HG02852 (cell line): Measurements from ENCODE around the gene TNFAIP2.

Experiments used
- ATAC-seq: cut with Tn5 transposase; IDR thresholded peaks from one replicate; pipeline ENCODE4 v1.9.1; 2021; ENCODE audit warnings: mild to moderate bottlenecking, moderate library complexity; ENCODE audit not compliant: unreplicated experiment

TNFAIP2 gene, protein sequence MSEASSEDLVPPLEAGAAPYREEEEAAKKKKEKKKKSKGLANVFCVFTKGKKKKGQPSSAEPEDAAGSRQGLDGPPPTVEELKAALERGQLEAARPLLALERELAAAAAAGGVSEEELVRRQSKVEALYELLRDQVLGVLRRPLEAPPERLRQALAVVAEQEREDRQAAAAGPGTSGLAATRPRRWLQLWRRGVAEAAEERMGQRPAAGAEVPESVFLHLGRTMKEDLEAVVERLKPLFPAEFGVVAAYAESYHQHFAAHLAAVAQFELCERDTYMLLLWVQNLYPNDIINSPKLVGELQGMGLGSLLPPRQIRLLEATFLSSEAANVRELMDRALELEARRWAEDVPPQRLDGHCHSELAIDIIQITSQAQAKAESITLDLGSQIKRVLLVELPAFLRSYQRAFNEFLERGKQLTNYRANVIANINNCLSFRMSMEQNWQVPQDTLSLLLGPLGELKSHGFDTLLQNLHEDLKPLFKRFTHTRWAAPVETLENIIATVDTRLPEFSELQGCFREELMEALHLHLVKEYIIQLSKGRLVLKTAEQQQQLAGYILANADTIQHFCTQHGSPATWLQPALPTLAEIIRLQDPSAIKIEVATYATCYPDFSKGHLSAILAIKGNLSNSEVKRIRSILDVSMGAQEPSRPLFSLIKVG

DNA sequence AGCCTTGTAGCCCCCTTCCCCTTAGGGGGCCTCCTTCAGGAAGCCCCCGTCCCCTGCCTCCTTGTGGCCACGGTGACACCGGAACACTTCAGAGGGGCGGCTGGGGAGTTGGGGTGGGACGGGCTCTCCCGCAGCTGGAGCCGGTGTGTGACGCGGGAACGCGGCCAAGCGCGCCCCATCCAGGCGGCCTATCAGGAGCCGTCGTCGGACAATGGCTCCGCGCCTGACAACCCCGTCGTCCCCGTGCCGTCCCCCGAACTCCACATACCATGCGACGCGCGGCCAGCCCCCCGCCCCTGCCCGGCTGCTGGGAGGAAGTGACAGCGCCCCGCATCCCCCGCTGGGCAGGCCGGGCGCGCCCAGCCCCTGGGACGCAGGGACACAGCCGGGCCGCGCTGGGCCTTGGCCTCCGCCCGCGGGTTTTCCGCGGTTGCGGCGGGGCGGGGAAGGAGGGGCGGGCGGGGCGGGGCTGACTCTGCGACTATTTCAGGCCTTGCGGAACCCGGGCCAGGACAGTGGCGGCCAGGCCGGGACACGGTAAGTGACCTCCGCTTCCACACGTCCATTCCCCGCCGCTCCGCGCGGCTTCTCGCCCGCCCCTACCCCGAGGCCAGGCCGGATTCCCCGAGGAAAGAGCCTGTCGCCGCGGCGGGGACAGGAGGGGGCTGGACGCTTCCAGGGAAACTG is at the start of gene TNFAIP2:
TNFAIP2 (plus strand) TSS at position 515 of the 687 bp plus-strand sequence. CDS start 2,997 bp downstream, outside the sequence.
- no peak for ATAC-seq

GRCh38 chr14:103073876-103074728 is 49.2 kb upstream of the TNFAIP2 start:
- no peak for ATAC-seq

DNA sequence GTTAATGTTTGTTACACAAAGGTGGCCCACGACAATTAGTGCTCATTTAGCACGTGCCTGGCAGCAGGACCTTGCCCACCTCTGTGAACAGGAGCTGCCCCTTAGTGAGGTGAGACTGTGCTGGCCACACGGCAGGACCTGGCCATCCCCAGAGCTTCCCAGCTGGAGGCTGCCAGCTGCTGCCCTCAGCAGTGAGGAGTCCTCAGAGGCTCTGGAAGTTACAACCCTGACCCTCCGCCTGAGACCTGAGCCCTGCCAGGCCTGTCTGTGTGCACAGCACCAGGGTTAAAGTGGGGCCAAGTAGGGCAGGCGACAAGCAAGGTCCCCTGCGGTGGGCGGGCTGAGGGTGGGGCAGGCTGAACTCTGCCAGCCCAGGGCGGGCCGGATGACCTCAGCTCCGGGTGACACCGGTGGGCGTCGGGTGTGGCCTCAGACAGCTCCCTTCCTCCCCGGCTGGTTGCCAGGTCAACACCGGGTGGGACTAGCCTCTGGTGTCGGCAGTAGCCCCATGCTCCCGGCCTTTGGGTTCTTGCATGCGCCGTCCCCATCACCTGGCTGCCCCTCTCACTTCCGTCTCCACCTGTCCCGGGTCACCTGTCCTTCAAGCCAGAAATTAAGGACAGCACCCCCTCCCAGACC is 48.4 kb upstream of the TNFAIP2 start:
- no peak for ATAC-seq

- no peak for ATAC-seq
Measured at GRCh38 chr14:103078420-103078749, 44.9 kb upstream of the TNFAIP2 start.

GRCh38 chr14:103078860-103079587 is 44.2 kb upstream of the TNFAIP2 start:
- no peak for ATAC-seq

GRCh38 chr14:103081951-103082350 is 41.3 kb upstream of the TNFAIP2 start:
- ATAC-seq = no peak

GRCh38 chr14:103084021-103084919 is 39.0 kb upstream of the TNFAIP2 start, which contains the start of gene LBHD2:
TSS of gene LBHD2 (plus strand) at chr14:103084210. CDS start at chr14:103086013, 1,803 bp downstream.
- ATAC-seq = no peak

- ATAC-seq = no peak
Measured at GRCh38 chr14:103085106-103086091, 37.9 kb upstream of the TNFAIP2 start.

DNA sequence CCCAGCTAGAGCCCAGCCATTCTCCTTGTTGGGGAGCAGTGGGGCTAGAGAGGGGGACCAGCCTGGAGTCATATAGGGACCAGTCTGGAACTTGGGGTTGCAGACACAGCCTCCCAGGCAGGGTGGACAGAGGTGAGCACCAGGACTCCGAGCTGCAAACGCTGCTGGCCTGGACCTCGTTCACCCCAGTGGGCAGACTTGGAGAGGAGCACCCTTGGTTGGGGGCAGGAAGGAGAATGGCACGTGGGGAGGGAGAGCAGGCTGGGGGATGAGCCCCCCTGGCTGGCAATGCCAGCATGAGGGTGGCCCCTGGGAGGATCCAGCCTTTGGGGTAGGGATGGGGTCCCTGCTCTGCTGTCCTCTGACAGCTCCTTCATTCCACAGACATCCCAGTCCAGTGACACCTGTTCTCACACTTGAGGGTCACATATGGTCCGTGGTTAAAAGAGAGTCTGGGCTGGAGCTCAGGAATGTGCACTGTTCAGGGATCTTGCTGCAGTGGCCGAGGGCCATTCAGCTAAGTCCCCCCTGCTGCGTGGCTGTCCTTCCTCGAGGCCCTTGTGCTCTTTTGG is 36.4 kb upstream of the TNFAIP2 start:
- no peak for ATAC-seq

DNA sequence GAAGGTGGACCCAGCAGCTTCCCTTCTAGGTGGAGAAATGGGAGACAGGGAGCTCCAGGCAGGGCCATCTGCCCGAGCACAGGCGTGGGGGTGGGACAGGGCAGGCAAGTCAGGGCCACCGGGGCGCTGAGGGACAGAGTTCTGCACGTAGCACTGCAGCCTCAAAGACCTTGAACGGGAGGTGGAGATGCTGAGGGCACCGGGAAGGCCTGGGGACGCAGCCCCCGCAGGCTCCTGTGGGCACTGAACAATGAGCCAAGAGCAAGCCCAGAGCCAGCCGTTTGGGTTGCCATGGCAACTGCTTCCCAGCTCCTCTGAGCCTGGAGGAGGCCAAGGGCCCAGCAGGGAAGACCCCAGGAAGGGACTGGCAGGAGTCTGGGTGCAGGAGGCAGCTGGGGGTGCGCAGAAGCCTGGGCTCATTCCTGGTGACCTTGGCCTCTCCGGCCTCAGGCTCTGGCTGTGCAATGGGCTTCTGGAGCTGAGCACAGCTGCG is 35.9 kb upstream of the TNFAIP2 start:
- ATAC-seq = no peak

DNA sequence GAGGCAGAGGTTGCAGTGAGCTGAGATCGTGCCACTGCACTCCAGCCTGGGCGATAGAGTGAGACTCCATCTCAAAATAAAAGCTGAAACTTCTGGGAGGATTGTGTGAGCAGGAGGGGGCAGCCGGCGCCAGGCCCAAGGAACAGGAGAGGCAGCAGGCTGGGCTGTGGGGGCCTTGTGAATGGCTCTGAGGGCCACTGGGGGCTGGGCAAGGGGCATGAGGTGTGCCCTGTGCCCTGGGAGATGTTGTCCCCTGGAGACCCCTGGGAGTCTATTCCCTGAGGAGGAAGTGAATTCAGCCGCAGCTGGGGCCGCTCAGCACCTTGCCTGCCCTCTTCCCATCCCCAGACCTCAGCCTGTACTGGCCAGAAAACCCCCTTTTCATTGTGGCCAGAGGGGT is 34.3 kb upstream of the TNFAIP2 start:
- no peak for ATAC-seq

DNA sequence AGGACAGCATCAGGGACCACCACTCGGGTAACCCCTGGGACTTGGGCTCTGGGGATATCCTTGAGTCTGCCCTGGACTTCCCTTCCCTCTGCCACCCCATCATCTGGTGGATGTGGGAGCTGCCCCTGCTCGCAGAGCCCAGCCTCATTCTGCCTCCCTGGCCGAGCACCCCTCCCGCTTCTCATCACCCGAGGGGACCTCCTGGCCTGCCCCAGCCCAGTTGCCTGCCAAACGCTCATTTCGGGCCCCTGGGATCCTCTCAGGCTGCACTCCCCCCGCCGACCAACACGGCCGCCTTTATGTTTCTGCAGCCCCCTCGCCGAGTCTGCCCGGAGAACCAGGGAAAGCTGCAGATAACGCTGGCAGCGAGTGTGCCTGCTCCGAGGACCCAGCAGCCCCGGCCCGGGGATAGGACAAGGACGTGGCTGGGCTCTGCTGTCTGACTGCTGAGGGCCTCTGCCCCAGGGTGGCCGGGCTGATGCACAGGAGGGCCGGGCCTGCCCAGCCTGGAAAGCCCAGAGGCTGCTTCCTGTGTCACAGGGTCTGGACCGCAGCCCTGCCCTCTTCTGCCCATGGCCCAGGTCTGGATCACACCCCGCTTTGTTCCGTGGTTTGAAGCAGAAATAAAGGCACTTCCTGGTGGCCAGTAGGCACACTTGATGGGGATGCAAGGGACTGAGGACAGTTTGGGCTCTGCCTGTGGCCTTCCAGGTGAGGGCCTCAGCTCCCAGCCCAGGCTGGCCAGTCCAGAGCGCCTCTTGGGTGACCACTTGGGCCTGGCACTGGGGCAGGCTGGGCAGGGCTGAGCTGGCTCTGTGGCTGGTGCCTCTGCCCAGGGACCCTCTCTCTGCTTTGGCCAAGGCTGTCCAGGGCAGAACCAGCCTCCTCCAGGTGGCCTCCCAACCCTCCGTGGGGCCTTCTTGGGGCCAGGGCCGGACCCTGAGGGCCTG is 33.6 kb upstream of the TNFAIP2 start:
- no peak for ATAC-seq

DNA sequence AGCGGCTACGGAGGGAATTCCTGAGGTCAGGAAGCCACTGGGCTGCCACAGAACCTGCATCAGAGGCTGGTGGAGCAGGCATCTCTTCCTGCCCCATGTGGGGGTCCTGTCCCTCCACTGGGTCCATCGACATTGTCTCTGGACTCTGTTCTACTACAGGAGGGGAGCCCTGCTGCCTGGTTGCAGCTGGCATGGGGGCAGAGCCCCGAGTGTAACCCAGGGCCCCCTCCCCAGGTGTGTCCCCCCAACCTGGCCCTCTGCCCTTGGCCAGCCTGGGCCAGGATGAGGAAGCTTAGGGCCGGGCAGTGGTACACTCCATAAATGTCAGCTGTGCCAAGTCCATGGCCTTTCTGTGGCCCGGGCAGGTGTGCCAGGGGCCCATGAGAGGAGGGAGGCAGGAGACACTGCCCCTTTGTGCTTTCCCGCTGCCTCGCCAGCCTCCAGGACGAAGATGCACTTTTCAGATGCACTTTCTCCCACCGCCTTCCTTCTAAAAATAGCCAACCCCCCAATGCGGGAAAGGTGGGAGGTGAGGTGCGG is 32.7 kb upstream of the TNFAIP2 start:
- ATAC-seq = no peak

DNA sequence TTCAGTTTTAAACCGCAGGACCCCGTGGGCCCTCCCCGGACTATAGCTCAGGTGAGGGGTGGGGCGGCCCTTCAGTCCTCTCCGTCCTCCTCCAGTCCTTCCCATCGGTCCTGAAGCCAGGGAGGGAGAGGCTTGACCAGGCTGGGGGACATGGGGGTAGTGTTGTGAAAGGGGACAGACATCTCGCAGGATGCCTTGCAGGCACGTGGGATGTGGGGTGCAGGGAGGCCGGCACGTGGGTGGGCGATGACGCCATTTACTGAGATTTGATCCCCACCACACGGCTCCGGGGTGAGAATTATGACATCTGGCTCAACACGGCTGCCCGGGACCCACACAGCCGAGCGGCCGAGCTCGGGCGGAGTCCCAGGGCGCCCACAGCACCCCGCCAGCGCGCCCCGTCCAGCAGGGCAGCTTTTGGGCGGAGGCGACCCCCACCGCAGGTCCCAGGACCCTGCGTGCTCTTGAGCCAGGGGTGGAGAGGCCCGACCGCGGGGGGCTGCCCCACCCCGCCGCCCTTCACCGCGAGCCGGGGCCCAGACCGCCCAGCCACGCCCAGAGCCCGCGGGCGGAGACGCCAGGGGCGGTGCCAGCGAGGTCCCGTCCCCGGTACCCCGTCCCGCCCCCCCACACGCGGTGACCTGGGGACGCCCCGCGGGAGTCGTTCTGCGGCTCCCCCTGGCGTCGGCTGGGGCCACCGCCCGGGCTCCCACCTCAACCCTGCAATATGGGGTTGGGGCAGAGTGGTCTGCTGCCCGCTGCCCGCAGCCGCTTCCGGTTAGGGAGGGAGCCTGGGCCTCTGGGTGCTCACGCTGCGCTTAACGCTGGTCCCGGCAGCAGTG is 32.0 kb upstream of the TNFAIP2 start:
- ATAC-seq = no peak

GRCh38 chr14:103091883-103092222 is 31.4 kb upstream of the TNFAIP2 start:
- ATAC-seq = no peak
